NCI-H524 (cell line): ENCODE measurements around the gene UNC5A.

ENCODE experiments used
- DNase-seq, 2 experiments: peaks; one replicate each; lab custom pipeline; 2025; lab: John Stamatoyannopoulos, UW

The UNC5A gene

DNA sequence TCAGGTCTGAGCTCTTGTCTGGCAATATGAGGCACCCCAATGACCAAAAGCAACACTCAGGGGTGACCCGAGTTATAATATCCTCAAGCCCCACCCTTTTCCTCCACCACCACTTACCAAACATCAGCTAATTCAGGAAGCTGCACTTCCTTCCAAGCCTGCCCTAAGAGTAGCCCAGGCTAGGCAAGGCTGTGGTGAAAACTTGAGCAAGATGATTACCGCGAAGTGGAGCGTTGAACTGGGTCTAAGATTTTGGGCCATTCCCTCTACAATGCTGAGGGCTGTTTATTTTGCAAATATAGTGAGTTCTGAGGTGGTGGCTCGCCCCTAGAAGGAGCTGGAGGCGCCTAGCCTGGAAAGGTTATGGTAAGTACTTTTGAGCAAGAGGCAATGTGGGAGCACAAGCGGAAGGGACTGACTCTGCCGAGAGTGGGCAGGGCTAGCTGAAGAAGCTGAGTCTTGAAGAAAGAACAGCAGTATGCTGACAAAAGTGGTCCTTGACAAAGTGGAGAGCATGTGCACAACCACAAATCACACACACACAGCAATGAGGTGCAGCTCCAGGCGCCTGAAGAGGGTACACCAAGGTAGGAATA is 89.0 kb downstream of the UNC5A start, which contains the start of gene HK3:
Gene HK3, minus strand, starts transcription at position 51 of the 596 bp plus-strand sequence. CDS start 3,187 bp downstream, outside the sequence.
- no peak for DNase-seq

DNA sequence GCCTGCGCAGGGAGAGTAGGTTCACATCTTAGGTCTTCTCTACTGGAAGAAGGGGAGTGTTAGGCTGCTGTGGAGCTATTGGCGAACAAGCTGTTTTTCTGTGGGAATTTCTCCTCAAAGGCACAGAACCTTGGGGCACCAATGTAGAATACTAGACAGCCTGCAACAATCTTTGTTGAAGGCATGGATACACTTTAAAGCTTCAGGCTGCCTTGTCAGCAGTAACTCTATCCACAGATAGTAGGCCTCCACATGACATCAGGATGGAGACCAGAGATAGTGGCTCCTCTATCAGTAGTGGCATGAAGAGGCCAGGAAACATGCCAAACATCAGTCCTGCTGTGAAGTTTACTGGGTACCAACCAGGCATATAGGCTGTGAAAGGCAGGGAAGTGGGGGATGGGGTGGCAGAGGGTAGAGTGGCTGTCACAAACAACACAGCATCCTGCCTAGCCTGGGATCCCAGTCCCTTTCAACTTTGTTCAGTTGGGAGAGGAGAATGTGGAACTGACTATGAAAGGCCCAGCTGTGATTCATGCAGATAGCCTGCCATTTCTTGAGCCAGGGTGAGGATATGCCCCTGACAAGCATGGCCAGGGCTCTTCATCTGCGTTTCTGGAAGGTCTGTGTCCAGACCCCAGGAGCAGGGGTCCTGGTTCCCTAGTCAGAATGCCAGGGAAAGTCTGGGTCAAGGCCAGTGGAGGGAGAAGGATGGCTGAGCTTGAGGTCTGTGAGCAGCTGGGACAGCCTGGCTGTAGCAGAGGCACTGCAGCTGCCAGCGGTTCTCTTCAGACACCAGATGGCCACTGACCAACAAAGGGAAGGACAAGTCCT is 89.8 kb downstream of the UNC5A start:
- DNase-seq, result peak in 1 of 2 experiments; percentile 7

DNA sequence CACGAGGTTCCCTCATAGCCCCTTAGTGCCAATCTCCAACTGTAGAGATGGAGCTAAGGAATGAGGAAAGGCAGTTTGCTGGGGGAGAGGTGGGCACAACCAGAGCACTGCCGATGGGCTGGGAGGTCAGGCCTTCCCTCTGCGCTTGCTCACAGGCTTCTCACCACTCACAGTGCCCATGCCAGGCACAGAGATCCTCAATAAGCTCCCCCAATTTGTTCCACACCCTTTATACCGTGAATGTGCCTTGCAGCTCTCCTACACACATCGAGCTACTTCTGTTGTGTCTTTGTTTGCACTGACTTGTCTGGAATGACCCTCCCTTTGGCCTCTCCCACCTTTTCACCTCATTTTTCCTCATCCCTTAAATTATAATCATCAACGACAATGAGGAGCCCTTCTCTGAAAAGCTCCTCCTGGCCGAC is 90.4 kb downstream of the UNC5A start:
- DNase-seq, result no peak

DNA sequence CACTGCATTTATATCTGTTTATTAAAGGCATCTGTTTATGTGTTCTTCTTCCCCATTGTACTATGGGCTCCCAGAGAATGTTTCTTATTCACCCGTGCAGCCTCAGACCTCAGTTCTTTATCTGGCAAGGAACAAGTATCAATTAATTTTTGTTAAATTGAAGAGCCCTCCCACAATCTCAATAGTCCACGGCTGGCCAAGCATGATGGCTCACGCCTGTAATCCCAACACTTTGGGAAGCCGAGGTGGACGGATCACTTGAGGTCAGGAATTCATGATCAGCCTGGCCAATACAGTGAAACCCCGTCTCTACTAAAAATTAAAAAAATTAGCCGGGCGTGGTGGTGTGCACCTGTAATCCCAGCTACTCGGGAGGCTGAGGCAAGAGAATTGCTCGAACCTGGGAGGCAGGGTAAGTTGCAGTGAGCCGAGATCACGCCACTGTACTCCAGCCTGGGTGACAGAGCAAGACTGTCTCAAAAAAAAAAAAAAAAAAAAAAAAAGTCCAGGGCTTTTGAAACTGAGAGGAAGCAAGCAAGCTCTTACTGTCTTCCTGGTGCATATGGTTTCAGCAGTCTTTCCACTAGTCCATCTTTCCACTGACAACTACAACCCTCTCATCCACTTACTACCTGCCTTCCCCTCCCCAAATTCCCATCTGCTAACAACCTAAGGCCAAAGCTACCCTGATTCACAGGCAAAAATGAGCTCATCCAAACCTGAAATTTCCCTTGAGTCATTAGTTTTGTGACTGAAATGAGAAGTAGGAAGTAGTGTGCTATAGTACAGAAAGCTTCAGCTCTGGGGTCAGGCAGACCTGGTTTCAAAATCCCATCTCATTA is 91.1 kb downstream of the UNC5A start:
- DNase-seq, result no peak

DNA sequence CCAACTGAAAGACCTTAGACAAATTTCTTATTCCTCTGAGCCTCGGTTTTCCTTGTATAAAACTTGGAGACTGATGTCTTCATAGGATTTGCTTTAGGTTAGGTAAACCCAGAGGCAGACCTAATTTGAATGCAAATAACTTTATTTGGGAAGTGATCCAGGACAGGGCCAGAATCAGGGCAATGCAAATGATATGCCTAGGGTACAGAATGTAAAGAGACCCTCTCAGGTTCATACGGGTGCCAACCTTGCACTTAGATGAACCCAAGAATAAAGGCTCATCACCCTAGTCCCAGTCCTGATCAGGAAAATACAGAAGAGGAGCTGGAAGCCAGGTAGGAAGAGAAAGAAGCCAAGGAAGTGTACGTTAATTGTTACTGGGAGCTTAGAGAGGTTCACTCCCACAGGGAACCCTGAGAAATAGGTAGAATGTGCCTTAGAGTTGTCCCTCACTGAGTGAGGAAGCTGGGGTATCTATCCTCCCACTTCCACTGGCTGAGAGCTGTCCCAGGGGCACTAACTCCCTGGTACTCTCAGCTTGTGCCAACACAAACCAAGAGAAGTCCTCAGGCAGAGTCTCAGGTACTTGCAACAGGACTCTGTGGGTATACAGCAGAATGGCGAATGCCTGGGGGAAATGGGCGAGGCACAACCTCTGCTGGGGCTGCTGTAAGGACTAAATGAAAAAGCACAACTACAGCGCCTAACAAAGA is 91.9 kb downstream of the UNC5A start:
- DNase-seq, result no peak

DNA sequence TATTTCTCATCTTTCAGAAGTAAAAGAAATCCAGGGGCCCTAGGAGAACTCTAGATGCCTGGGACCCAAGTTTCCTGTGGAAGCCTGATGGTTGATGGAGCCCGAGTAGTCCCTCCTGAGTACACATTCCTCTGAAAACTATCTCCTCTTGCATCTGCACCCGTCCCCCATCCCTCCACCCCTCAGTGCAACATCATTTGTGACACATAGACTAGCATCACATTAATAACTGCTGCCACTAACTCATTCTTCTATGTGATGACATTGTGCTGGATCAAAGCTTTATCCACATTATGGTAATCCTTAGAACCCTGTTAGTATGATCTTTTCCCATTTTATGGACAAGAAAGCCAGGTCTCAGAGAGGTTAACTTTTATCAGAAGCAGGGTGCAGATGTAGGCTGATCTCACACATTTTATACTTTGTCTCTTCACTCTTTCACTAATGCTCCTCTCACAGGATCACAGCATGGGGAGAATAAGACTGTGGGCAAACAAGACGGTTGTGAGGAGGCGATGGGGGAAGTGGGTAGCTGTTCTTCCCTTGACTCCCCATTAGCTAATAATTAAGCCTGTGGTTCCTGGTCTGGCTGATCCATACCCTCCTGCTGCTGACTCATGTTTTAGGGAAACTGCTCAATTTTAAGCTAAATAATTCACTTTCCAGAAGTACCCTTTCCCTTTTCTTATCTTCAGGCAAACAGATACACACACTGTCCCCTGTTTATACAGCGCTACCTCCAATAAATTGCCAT is 92.7 kb downstream of the UNC5A start:
- DNase-seq, result no peak

DNA sequence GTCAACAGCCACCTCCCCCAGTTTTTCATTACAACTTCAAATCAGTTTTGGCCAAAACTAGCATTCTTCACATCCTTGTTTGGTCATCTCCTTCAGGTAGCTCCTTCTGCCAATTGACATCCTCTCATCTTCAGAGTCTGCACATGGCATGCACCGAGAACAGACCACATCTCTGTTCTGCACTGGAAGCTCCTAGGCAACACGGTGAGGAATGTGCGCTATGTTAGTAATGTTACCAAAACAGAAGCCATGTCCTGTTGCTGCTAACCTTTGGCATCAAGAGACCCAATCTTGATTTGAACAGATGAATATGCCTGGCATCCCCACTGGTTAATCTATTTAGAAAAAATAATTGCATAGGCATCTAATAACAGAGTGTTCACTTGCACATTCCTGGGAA is 93.9 kb downstream of the UNC5A start:
- no peak for DNase-seq

DNA sequence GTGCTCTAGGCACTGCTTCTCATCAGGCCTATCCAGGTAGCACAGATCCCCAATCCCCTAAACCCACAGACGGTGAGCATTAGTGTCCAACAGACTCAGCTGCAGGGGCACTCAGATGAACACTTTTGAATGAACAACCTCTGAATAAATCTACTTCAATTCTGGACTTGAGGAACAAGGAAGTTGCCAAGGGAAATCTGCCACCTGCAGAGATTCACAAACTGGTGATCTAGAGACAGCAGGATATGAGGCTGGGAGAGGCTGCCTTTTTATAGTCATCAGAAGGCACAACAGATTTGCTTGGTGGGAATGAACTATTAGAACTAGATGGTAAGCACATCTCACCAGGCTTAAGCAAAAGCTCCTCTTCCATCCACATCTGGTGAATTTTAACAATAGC is 95.8 kb downstream of the UNC5A start:
- no peak for DNase-seq

DNA sequence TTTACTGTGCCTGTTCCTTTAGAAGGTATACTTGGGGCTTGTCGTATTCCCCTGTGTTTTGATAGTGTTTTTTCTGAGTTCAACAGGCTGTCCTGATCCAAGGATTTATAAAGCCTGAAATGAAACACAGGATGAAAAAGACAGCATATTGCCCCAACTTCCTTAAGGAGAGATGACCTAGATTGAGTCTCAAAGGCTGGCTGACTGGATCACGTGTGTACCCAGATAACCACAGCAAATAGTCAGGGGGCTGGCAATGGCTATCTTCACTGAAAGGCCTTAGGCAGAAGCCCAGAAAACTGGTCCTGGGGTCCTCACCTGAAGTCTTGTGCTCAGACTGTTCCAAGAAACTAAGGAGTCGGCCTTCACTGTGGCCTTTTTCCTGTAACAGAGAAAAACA is 96.4 kb downstream of the UNC5A start:
- no peak for DNase-seq

DNA sequence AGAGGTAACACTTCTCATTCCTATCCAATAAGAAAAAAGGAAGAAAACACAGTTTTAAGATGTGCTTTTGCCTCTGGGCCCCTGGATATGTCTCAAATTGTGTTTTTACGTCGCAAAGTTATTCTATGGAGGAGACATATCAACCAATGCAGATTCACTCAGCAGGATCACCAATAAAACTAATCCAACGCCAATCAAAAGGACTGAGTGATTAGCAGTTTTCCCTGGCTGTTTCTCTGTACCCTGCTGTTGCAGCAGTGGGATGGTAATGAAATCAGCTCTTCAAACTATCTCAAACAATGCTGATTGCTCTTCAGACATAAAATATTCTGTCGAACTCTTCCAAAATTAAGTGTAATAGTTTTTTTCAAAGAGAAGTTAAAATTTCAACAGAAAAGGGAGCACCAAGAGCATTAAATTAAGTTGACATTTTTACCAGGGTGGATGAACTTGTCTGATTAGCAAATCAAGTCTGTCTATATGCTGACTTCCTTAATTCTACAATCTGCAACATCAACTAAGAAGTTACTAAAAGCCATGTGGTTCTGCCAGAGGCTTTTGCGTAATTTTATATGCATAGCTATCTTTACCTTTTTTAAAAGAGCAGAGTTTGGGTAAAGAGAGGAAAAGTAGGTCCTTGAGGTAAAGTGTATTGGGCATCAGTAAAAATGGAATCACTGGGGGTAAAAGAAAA is 98.5 kb downstream of the UNC5A start:
- no peak for DNase-seq

DNA sequence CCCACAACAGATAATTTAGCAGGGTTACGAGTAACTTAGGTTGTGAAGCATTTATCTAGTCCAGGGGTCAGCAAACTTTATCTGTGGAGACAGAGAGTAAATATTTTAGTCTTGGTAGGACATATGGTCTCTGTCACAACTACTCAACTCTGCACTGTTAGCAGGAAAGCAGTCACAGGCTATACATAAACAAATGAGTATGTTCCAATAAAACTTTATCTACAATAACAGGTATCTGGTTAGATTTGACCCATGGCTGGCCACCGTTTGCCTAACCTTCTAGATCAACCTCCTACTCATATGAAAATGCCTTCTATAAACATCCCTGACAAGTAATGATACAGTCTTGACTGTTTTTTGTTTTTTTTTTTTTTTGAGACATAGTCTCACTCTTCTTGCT is 101.8 kb downstream of the UNC5A start:
- no peak for DNase-seq

DNA sequence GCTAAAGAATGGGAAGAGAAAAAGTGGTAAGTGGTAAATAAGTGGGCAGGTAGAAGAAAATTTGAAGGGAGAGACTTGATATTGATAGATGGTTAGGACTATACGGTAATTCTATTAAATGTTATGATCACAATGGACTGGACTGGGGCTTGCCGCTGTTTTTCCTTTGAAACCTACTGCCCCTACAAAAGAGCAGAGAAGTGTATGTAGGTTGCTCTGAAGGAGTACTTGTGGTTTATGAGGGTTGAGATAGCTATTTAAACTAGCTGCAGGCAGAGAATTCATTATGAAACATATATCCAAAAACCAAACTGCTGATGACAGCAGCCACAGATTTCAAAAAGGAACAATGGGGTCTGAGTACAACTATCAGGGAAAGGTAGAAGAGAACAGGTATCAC is 105.5 kb downstream of the UNC5A start:
- DNase-seq, result no peak

DNA sequence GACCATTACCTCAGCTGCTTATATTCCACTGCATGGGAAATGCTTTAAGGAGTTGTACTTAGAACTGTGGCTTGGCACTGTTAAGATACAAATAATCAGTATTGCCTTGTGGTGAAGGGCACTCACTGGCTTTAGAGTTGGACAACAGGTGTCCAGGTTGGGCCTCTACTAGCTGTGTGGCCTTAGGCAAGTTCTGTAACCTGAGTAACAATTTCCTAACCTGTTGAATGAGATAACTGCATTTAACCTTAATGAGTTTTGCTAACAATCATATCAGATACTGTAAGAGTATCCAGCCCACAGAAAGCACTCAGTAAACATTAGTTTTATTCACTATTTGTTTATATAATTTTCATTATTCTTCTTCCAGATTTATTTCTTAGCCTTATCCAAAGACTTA is 106.0 kb downstream of the UNC5A start:
- DNase-seq, result no peak

DNA sequence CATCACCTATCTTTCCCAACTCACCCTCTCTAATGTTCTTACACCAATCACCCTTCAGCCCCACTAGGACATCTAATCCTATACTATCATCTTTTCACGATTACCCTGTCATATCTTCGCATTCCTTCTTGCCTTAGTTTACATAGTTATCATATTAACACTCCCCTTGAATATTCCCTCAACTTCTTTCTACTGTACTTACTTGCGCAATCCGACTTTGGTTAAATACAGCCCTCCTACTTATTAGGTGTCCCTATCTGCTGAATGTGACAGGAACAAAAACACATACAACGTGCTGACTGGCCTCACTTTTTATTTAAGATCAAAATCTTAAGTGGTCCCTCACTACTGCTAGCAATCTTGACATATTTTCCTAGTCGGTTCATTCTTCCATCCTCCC is 108.3 kb downstream of the UNC5A start:
- DNase-seq, result no peak

DNA sequence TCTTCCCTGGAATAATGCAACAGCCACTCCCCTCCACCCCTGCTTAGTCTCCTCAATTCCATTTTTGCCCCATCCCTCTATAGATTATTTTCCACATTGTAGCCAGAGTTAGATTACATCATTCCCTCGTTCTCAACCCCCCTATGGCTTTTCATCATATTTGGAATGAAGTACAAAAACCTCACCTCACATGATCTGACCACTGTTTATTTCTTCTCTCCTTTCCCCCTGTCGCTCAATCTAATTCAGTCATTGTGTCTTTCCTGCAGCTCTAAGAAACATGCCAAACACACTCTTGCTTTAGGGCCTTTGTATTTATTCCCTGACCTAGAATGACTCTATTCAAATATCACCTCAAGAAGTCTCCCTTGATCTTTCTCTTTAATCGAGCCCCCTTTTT is 111.4 kb downstream of the UNC5A start:
- DNase-seq, result no peak

DNA sequence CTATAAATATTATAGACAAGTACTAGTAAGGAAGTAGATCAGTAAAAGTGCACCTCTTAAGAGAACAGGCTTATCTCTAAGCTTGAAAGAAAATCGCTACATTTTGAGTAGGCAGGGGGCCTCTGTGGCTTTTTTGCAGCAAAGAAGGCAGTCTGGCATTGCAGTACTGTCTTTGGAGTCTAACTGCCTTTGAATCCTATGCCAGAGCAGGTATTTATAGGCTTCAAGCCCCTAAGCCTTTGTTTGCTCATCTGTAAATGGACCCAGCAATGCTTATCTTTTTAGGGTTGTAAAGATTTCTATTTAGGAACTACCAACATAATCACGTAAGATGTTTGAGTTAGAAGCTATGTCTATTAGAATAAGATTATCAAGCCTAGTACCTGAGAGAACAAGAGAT is 112.5 kb downstream of the UNC5A start:
- no peak for DNase-seq

DNA sequence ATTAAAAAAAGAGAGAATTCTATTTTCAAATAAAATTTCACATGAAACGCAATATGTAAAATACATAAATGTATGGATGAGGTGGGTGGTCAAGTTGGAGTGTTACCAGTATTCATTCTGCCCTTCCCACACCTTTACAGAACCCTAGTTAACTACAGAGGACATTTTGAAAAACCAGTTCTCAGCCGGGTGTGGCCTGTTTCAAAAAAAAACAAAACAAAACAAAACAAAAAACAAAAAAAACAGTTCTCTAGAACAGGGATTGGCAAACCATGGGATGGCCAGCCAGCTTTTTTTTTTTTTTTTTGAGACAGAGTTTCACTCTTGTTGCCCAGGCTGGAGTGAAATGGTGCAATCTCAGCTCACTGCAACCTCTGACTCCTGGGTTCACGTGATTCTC is 117.2 kb downstream of the UNC5A start:
- DNase-seq, result no peak

DNA sequence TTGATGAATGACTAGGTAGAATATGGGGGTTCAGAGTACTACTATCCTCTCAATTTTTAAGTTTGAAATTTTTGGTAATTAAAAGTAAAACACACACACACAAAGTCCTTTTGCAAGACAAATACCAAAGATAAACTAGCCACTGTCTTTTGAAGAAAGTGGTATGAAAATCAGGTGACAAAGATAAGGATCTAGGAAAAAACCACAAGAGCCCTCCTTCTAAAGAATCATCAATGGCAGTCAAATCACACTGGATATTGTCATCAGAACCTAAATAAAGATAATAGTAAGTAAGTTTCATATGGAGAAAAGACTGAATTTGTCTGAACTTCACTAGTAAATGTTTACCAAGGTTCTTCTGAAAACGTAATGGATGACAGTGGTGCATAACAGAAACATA is 119.3 kb downstream of the UNC5A start:
- DNase-seq, result no peak
